GM23338 (cell line): ENCODE measurements around the gene LMO7. TPM values are rescaled to one million over a fixed set of nuclear protein-coding genes. Genes with fewer than 3 reads are reported as not detected.
A peak's percentile ranks its signal among the peaks of the same experiment; 100 is the strongest.

Experiments used
- ATAC-seq: fragments of 200-7000 bp; cut with Tn5 transposase; 3 replicates; pipeline ENCODE4 v1.9.1; 2020
- DNase-seq: peaks from one replicate; pipeline ENCODE4 v3.0.0-alpha.2; 2015; ENCODE audit warnings: low spot score
- H2AFZ ChIP-seq: fragments of 200-600 bp; sonication (generic); 2 replicates; pipeline ENCODE4 v1.8.0; 2016; ENCODE audit warnings: antibody characterized with exemption, mild to moderate bottlenecking, moderate library complexity
- H3F3A ChIP-seq: fragments of 200-600 bp; sonication (generic); replicated peaks from 2 replicates; pipeline ENCODE4 v1.8.0; 2017; ENCODE audit warnings: antibody characterized with exemption, mixed run types, low read depth
- H3K27ac ChIP-seq: fragments of 200-600 bp; sonication (generic); 2 replicates; pipeline ENCODE4 v1.6.1; 2016; ENCODE audit warnings: low read depth
- H3K27me3 ChIP-seq: fragments of 200-600 bp; sonication (generic); 2 replicates; pipeline ENCODE4 v1.8.0; 2016; ENCODE audit warnings: mild to moderate bottlenecking, mixed run types, moderate library complexity; ENCODE audit not compliant: insufficient read depth
- H3K36me3 ChIP-seq: fragments of 200-600 bp; sonication (generic); 2 replicates; pipeline ENCODE4 v1.8.0; 2016; ENCODE audit warnings: mild to moderate bottlenecking; ENCODE audit not compliant: insufficient read depth
- H3K4me1 ChIP-seq: fragments of 200-600 bp; sonication (generic); 2 replicates; pipeline ENCODE4 v1.8.0; 2016; ENCODE audit warnings: mild to moderate bottlenecking, moderate library complexity; ENCODE audit not compliant: insufficient read depth
- H3K4me2 ChIP-seq: fragments of 200-600 bp; sonication (generic); 2 replicates; pipeline ENCODE4 v1.7.1; 2017; ENCODE audit warnings: mixed run types
- H3K4me3 ChIP-seq: fragments of 200-600 bp; sonication (generic); 2 replicates; pipeline ENCODE4 v1.6.1; 2016; ENCODE audit warnings: mixed run types
- H3K79me2 ChIP-seq: fragments of 200-600 bp; sonication (generic); replicated peaks from 2 replicates; pipeline ENCODE4 v1.8.0; 2017; ENCODE audit warnings: mild to moderate bottlenecking; ENCODE audit not compliant: insufficient read depth
- H3K9me2 ChIP-seq: fragments of 200-600 bp; sonication (generic); 2 replicates; pipeline ENCODE4 v1.8.0; 2017; ENCODE audit not compliant: insufficient read depth
- H4K20me1 ChIP-seq: fragments of 200-600 bp; sonication (generic); replicated peaks from 2 replicates; pipeline ENCODE4 v1.8.0; 2017; ENCODE audit warnings: mild to moderate bottlenecking; ENCODE audit not compliant: insufficient read depth
- H3K27ac Mint-ChIP-seq: 2 replicates; pipeline ENCODE4 v1.8.0; 2020; ENCODE audit warnings: inconsistent platforms, mild to moderate bottlenecking, moderate library complexity, mixed read lengths
- H3K27me3 Mint-ChIP-seq: 3 replicates; pipeline ENCODE4 v1.8.0; 2022; ENCODE audit warnings: low read depth, mild to moderate bottlenecking, moderate library complexity, mixed read lengths, inconsistent platforms; ENCODE audit not compliant: insufficient read depth, poor library complexity
- H3K36me3 Mint-ChIP-seq: 3 replicates; pipeline ENCODE4 v1.8.0; 2021; ENCODE audit warnings: low read depth, mild to moderate bottlenecking, inconsistent platforms, moderate library complexity, mixed read lengths
- H3K4me1 Mint-ChIP-seq: 3 replicates; pipeline ENCODE4 v1.8.0; 2020; ENCODE audit warnings: mild to moderate bottlenecking, inconsistent platforms, mixed read lengths
- H3K4me3 Mint-ChIP-seq: 3 replicates; pipeline ENCODE4 v1.8.0; 2021; ENCODE audit warnings: moderate library complexity, mild to moderate bottlenecking, inconsistent platforms, mixed read lengths
- H3K9me3 Mint-ChIP-seq: 3 replicates; pipeline ENCODE4 v1.8.0; 2020; ENCODE audit warnings: moderate library complexity, mild to moderate bottlenecking, inconsistent platforms, mixed read lengths
- EZH2phosphoT487 ChIP-seq: fragments of 200-600 bp; sonication (generic); IDR thresholded peaks from one replicate; pipeline ENCODE4 v1.8.1; 2018; ENCODE audit warnings: antibody characterized with exemption; ENCODE audit not compliant: unreplicated experiment
- JUNB ChIP-seq: IDR thresholded peaks from one replicate; pipeline ENCODE4 v1.6.1; 2016; ENCODE audit warnings: antibody characterized with exemption; ENCODE audit not compliant: unreplicated experiment
- ZNF114 ChIP-seq: fragments of 250-450 bp; sonication (Bioruptor Pico); IDR thresholded peaks from 2 replicates; pipeline ENCODE4 v1.5.0; 2020; ENCODE audit warnings: mild to moderate bottlenecking, moderate library complexity
- ZNF331 ChIP-seq: fragments of 250-450 bp; sonication (Bioruptor Pico); IDR thresholded peaks from 2 replicates; pipeline ENCODE4 v1.5.0; 2020; ENCODE audit warnings: low read depth, mild to moderate bottlenecking, moderate library complexity
- long read RNA-seq: library from polyadenylated mRNA; unstranded; transcript quantifications from one replicate; pipeline ENCODE4 v2.0.0, GENCODE V29; 2020; ENCODE audit not compliant: unreplicated experiment
- polyA plus RNA-seq: library from polyadenylated mRNA; unstranded; fragments of >200 nt; fragmentation: Nextera tagmentation; extraction: Ambion mirVana; gene quantifications from 2 replicates; pipeline ENCODE4 v1.2.1, GENCODE V29; 2016
- total RNA-seq: library from RNA; depleted of rRNA; stranded (reverse); fragments of >200 nt; shearing (Covaris generic); gene quantifications from 2 replicates; pipeline ENCODE4 v1.2.3, GENCODE V29; 2014; rRNA removed
- TF ChIP-seq, protein P1 (sequence below): IDR thresholded peaks from 2 replicates; pipeline ENCODE4 v1.6.1; 2016; ENCODE audit warnings: antibody characterized with exemption
- TF ChIP-seq, protein P2 (sequence below): fragments of 250-450 bp; sonication (Bioruptor Pico); IDR thresholded peaks from 2 replicates; pipeline ENCODE4 v1.5.0; 2020; ENCODE audit warnings: mild to moderate bottlenecking, moderate library complexity

LMO7 gene
- total RNA-seq, result 16.4 and 22.3 TPM in 2 replicates
- polyA plus RNA-seq, result 20.2 and 26.9 TPM in 2 replicates
- long read RNA-seq, partial matches to known transcripts, result 6 of 9 reads
- long read RNA-seq, other reads (novel, unspliced or antisense), result 2 of 9 reads

DNA sequence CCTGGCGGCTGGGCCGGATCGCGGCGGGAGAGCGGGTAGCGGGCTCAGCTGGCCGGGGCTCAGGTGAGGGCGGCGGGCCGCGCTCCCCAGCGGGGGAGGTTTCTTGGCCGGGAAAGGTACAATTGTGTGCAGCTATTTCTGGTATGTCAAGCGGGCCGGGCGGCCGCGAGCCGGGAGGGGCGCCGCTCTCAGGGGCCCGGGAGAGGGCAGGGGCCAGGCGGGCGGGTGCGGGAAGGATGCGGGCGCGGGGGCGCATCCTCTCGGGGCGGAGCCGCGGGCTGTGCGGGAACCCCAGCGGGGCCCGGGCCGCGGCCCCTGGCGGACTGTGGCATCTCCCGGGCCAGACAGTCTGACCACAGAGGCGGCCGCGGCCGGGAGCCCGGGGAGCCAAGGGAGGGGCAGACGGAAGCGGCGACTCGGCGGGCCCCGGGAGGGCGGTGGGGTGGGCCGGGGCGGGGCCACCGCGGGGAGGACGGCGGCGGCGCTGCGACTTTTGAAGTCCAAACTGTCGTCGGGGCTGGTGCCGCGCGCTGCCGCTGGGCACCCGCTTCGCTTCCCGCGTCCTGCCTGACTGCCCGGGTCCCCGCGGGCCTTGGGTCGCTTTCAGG is at the start of gene LMO7:
TSS of gene LMO7 (plus strand) at position 503 of the 608 bp plus-strand sequence. CDS start 328 bp downstream, outside the sequence.
- Histone ChIP-seq H3K36me3 (no peaks in the 10 kb centered on the region), H3K27me3 (peaks cover 43% of the 10 kb centered on the region), H4K20me1 (no peaks in the 10 kb centered on the region), H3K79me2 (peaks cover 17% of the 10 kb centered on the region; the same call in 1 of the 2 replicates), H3F3A (no peaks in the 10 kb centered on the region), H3K27ac (no peak within 1 kb of the TSS), H2AFZ (peak within 1 kb of the TSS; percentile 98), H3K4me3 (peak within 1 kb of the TSS; percentile 56), H3K4me2 (peak within 1 kb of the TSS; percentile 73), H3K9me2 (no peaks in the 10 kb centered on the region; the same call in 1 of the 2 replicates), H3K4me1 (peaks cover 26% of the 10 kb centered on the region)
- peak; percentile 70 for ATAC-seq
- TF ChIP-seq EZH2phosphoT487 (no peak), ZNF114 (CRISPR knock-in tag) (0 out of 2 replicates have a peak, but pooled peaks have one; percentile 0), ZNF331 (CRISPR knock-in tag) (0 out of 2 replicates have a peak, but pooled peaks have one; percentile 22), JUNB (no peak)
- TF ChIP-seq, protein P1, sequence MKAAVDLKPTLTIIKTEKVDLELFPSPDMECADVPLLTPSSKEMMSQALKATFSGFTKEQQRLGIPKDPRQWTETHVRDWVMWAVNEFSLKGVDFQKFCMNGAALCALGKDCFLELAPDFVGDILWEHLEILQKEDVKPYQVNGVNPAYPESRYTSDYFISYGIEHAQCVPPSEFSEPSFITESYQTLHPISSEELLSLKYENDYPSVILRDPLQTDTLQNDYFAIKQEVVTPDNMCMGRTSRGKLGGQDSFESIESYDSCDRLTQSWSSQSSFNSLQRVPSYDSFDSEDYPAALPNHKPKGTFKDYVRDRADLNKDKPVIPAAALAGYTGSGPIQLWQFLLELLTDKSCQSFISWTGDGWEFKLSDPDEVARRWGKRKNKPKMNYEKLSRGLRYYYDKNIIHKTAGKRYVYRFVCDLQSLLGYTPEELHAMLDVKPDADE, result no peak
- TF ChIP-seq, protein P2, sequence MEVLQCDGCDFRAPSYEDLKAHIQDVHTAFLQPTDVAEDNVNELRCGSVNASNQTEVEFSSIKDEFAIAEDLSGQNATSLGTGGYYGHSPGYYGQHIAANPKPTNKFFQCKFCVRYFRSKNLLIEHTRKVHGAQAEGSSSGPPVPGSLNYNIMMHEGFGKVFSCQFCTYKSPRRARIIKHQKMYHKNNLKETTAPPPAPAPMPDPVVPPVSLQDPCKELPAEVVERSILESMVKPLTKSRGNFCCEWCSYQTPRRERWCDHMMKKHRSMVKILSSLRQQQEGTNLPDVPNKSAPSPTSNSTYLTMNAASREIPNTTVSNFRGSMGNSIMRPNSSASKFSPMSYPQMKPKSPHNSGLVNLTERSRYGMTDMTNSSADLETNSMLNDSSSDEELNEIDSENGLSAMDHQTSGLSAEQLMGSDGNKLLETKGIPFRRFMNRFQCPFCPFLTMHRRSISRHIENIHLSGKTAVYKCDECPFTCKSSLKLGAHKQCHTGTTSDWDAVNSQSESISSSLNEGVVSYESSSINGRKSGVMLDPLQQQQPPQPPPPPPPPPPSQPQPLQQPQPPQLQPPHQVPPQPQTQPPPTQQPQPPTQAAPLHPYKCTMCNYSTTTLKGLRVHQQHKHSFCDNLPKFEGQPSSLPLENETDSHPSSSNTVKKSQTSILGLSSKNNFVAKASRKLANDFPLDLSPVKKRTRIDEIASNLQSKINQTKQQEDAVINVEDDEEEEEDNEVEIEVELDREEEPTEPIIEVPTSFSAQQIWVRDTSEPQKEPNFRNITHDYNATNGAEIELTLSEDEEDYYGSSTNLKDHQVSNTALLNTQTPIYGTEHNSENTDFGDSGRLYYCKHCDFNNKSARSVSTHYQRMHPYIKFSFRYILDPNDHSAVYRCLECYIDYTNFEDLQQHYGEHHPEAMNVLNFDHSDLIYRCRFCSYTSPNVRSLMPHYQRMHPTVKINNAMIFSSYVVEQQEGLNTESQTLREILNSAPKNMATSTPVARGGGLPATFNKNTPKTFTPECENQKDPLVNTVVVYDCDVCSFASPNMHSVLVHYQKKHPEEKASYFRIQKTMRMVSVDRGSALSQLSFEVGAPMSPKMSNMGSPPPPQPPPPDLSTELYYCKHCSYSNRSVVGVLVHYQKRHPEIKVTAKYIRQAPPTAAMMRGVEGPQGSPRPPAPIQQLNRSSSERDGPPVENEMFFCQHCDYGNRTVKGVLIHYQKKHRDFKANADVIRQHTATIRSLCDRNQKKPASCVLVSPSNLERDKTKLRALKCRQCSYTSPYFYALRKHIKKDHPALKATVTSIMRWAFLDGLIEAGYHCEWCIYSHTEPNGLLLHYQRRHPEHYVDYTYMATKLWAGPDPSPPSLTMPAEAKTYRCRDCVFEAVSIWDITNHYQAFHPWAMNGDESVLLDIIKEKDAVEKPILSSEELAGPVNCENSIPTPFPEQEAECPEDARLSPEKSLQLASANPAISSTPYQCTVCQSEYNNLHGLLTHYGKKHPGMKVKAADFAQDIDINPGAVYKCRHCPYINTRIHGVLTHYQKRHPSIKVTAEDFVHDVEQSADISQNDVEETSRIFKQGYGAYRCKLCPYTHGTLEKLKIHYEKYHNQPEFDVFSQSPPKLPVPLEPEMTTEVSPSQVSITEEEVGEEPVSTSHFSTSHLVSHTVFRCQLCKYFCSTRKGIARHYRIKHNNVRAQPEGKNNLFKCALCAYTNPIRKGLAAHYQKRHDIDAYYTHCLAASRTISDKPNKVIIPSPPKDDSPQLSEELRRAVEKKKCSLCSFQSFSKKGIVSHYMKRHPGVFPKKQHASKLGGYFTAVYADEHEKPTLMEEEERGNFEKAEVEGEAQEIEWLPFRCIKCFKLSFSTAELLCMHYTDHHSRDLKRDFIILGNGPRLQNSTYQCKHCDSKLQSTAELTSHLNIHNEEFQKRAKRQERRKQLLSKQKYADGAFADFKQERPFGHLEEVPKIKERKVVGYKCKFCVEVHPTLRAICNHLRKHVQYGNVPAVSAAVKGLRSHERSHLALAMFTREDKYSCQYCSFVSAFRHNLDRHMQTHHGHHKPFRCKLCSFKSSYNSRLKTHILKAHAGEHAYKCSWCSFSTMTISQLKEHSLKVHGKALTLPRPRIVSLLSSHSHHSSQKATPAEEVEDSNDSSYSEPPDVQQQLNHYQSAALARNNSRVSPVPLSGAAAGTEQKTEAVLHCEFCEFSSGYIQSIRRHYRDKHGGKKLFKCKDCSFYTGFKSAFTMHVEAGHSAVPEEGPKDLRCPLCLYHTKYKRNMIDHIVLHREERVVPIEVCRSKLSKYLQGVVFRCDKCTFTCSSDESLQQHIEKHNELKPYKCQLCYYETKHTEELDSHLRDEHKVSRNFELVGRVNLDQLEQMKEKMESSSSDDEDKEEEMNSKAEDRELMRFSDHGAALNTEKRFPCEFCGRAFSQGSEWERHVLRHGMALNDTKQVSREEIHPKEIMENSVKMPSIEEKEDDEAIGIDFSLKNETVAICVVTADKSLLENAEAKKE (CRISPR knock-in tag), result no peak
- DNase-seq, result peak; percentile 89
- 0 out of 3 replicates have a peak, but pooled peaks cover 4% of the 10 kb centered on the region for H3K36me3 Mint-ChIP-seq
- peak within 1 kb of the TSS; percentile 73 for H3K4me3 Mint-ChIP-seq
- H3K9me3 Mint-ChIP-seq, result no peaks in the 10 kb centered on the region; the same call in 1 of the 3 replicates
- no peak within 1 kb of the TSS for H3K27ac Mint-ChIP-seq
- peaks cover 25% of the 10 kb centered on the region for H3K27me3 Mint-ChIP-seq
- peaks cover 25% of the 10 kb centered on the region for H3K4me1 Mint-ChIP-seq
